Measurements from ENCODE around the gene NRM.
"Not testable (repeated sequence)": the region's sequence is repeated elsewhere in the genome, so short reads cannot be mapped to it uniquely, and the experiment has no call there.

The NRM gene

GRCh38 chr6:30690403-30691207, at the start of gene NRM:
Gene NRM (minus strand): TSS chr6:30690984. CDS start chr6:30690974, 10 bp downstream.
- 0 out of 2 replicates have a peak, but pooled peaks cover 6% of the 10 kb centered on the region for H3K4me1 ChIP-seq (ENCODE audit: insufficient read depth, low read length)
- peak within 1 kb of the TSS; percentile 86; the same call in 1 of the 2 replicates for H3K9ac ChIP-seq (ENCODE audit: low read depth, low read length)
- H3K9me3 ChIP-seq (ENCODE audit: control insufficient read depth, insufficient read depth, low read length): no peaks in the 10 kb centered on the region
- no peaks in the 10 kb centered on the region for H3K36me3 ChIP-seq (ENCODE audit: insufficient read depth, low read length)

- Histone ChIP-seq H3K4me1 (ENCODE audit: insufficient read depth, low read length) (peaks cover 12% of the 10 kb centered on the region; the same call in 1 of the 2 replicates), H3K9me3 (ENCODE audit: control insufficient read depth, insufficient read depth, low read length) (no peaks in the 10 kb centered on the region), H3K36me3 (ENCODE audit: insufficient read depth, low read length) (peaks cover 44% of the 10 kb centered on the region), H3K9ac (ENCODE audit: low read depth, low read length) (no peak overlapping the region)
Measured at GRCh38 chr6:30740540-30740870, 49.7 kb upstream of the NRM start.

GRCh38 chr6:30738532-30738931, 47.7 kb upstream of the NRM start:
- peaks cover 45% of the 10 kb centered on the region for H3K36me3 ChIP-seq (ENCODE audit: insufficient read depth, low read length)
- H3K9me3 ChIP-seq (ENCODE audit: control insufficient read depth, insufficient read depth, low read length): no peaks in the 10 kb centered on the region
- H3K9ac ChIP-seq (ENCODE audit: low read depth, low read length): no peak overlapping the region; the same call in 1 of the 2 replicates
- H3K4me1 ChIP-seq (ENCODE audit: insufficient read depth, low read length): peaks cover 6% of the 10 kb centered on the region; the same call in 1 of the 2 replicates

- Histone ChIP-seq H3K9ac (ENCODE audit: low read depth, low read length) (no peak overlapping the region), H3K4me1 (ENCODE audit: insufficient read depth, low read length) (no peaks in the 10 kb centered on the region; the same call in 1 of the 2 replicates), H3K9me3 (ENCODE audit: control insufficient read depth, insufficient read depth, low read length) (no peaks in the 10 kb centered on the region), H3K36me3 (ENCODE audit: insufficient read depth, low read length) (peaks cover 38% of the 10 kb centered on the region)
Measured at GRCh38 chr6:30735668-30736314, 45.0 kb upstream of the NRM start.

GRCh38 chr6:30732237-30732943, 41.6 kb upstream of the NRM start:
- Histone ChIP-seq H3K4me1 (ENCODE audit: insufficient read depth, low read length) (peaks cover 2% of the 10 kb centered on the region; the same call in 1 of the 2 replicates), H3K9ac (ENCODE audit: low read depth, low read length) (no peak overlapping the region), H3K36me3 (ENCODE audit: insufficient read depth, low read length) (peaks cover 17% of the 10 kb centered on the region), H3K9me3 (ENCODE audit: control insufficient read depth, insufficient read depth, low read length) (no peaks in the 10 kb centered on the region)

- Histone ChIP-seq H3K9ac (ENCODE audit: low read depth, low read length) (no peak overlapping the region; the same call in 1 of the 2 replicates), H3K36me3 (ENCODE audit: insufficient read depth, low read length) (peaks cover 8% of the 10 kb centered on the region), H3K9me3 (ENCODE audit: control insufficient read depth, insufficient read depth, low read length) (no peaks in the 10 kb centered on the region), H3K4me1 (ENCODE audit: insufficient read depth, low read length) (peaks cover 2% of the 10 kb centered on the region; the same call in 1 of the 2 replicates)
Measured at GRCh38 chr6:30730601-30731435, 40.0 kb upstream of the NRM start.

- Histone ChIP-seq H3K9ac (ENCODE audit: low read depth, low read length) (no peak overlapping the region), H3K36me3 (ENCODE audit: insufficient read depth, low read length) (peaks cover 18% of the 10 kb centered on the region), H3K9me3 (ENCODE audit: control insufficient read depth, insufficient read depth, low read length) (no peaks in the 10 kb centered on the region), H3K4me1 (ENCODE audit: insufficient read depth, low read length) (peaks cover 3% of the 10 kb centered on the region; the same call in 1 of the 2 replicates)
Measured at GRCh38 chr6:30727920-30728553, 37.3 kb upstream of the NRM start.

GRCh38 chr6:30726506-30727413, 36.0 kb upstream of the NRM start:
- peaks cover 22% of the 10 kb centered on the region for H3K36me3 ChIP-seq (ENCODE audit: insufficient read depth, low read length)
- H3K9ac ChIP-seq (ENCODE audit: low read depth, low read length): no peak overlapping the region
- peaks cover 5% of the 10 kb centered on the region; the same call in 1 of the 2 replicates for H3K4me1 ChIP-seq (ENCODE audit: insufficient read depth, low read length)
- H3K9me3 ChIP-seq (ENCODE audit: control insufficient read depth, insufficient read depth, low read length): no peaks in the 10 kb centered on the region

- Histone ChIP-seq H3K36me3 (ENCODE audit: insufficient read depth, low read length) (peaks cover 24% of the 10 kb centered on the region), H3K9me3 (ENCODE audit: control insufficient read depth, insufficient read depth, low read length) (no peaks in the 10 kb centered on the region), H3K4me1 (ENCODE audit: insufficient read depth, low read length) (peaks cover 5% of the 10 kb centered on the region; the same call in 1 of the 2 replicates), H3K9ac (ENCODE audit: low read depth, low read length) (no peak overlapping the region)
Measured at GRCh38 chr6:30725713-30726505, 35.1 kb upstream of the NRM start.

- Histone ChIP-seq H3K36me3 (ENCODE audit: insufficient read depth, low read length) (peaks cover 24% of the 10 kb centered on the region), H3K9ac (ENCODE audit: low read depth, low read length) (no peak overlapping the region), H3K9me3 (ENCODE audit: control insufficient read depth, insufficient read depth, low read length) (no peaks in the 10 kb centered on the region), H3K4me1 (ENCODE audit: insufficient read depth, low read length) (0 out of 2 replicates have a peak, but pooled peaks cover 3% of the 10 kb centered on the region)
Measured at GRCh38 chr6:30724906-30725667, 34.3 kb upstream of the NRM start.

GRCh38 chr6:30723843-30724741, 33.3 kb upstream of the NRM start:
- H3K9ac ChIP-seq (ENCODE audit: low read depth, low read length); H3K4me1 ChIP-seq (ENCODE audit: insufficient read depth, low read length); H3K9me3 ChIP-seq (ENCODE audit: control insufficient read depth, insufficient read depth, low read length): not testable (repeated sequence)
- peaks cover 21% of the 10 kb centered on the region for H3K36me3 ChIP-seq (ENCODE audit: insufficient read depth, low read length)

Measured in ES-I3 (cell line).